CD4-positive, alpha-beta T cell (primary cell): ENCODE results near the gene ERF. TPM values are rescaled to one million over a fixed set of nuclear protein-coding genes. Genes with fewer than 3 reads are reported as not detected.
A peak's percentile ranks its signal among the peaks of the same experiment; 100 is the strongest.

ENCODE experiments used
- ATAC-seq: fragments of 200-7000 bp; cut with Tn5 transposase; one replicate; pipeline ENCODE4 v1.10.0; 2022; ENCODE audit warnings: mild to moderate bottlenecking; ENCODE audit not compliant: poor library complexity
- CTCF ChIA-PET: fragments of 350-600 bp; sonication (Branson Sonifier 250); formaldehyde crosslinking; loops from one replicate; lab custom pipeline; 2021; ENCODE audit warnings: antibody characterized with exemption, inconsistent platforms; lab: Charles Lee
- POLR2A ChIA-PET: fragments of 350-600 bp; sonication (Branson Sonifier 250); formaldehyde crosslinking; loops from one replicate; lab custom pipeline; 2021; ENCODE audit warnings: antibody characterized with exemption, inconsistent platforms; lab: Charles Lee
- DNase-seq, 14 experiments: peaks; one replicate each; pipeline ENCODE4 v3.0.0-alpha.2; 2013 to 2020; ENCODE audit warnings: mixed read lengths in 2 of 14
- H3K27ac ChIP-seq, 2 donors: one replicate each; pipeline versions ENCODE4 v1.5.1 to v1.7.0; 2013; ENCODE audit warnings: low read length in 2 of 2, low read depth in 1 of 2, mild to moderate bottlenecking in 1 of 2
- H3K27me3 ChIP-seq, 2 experiments: 1 replicate in 1 of 2; 2 replicates in 1 of 2; pipeline versions ENCODE4 v1.6.1 to v1.7.0; 2013; ENCODE audit warnings: low read length in 2 of 2, control low read depth in 1 of 2, mild to moderate bottlenecking in 1 of 2, moderate library complexity in 1 of 2; ENCODE audit not compliant: insufficient read depth in 2 of 2, control insufficient read depth in 1 of 2
- H3K36me3 ChIP-seq: one replicate; pipeline ENCODE4 v1.6.1; 2013; ENCODE audit warnings: low read length, control low read depth; ENCODE audit not compliant: insufficient read depth
- H3K4me1 ChIP-seq: one replicate; pipeline ENCODE4 v1.6.1; 2013; ENCODE audit warnings: low read length, control low read depth; ENCODE audit not compliant: insufficient read depth
- H3K4me3 ChIP-seq: one replicate; pipeline ENCODE4 v1.5.1; 2013; ENCODE audit warnings: mild to moderate bottlenecking, low read length, moderate library complexity
- H3K9me3 ChIP-seq, 2 experiments: 1 replicate in 1 of 2; 2 replicates in 1 of 2; pipeline versions ENCODE4 v1.6.1 to v1.7.0; 2013; ENCODE audit warnings: low read length in 2 of 2, mild to moderate bottlenecking in 2 of 2, control low read depth in 1 of 2, moderate library complexity in 1 of 2; ENCODE audit not compliant: control insufficient read depth in 1 of 2, insufficient read depth in 1 of 2
- H3K27ac Mint-ChIP-seq: one replicate; pipeline ENCODE4 v1.8.0; 2020; ENCODE audit warnings: mixed read lengths
- H3K27me3 Mint-ChIP-seq: one replicate; pipeline ENCODE4 v1.8.0; 2021; ENCODE audit warnings: mixed read lengths
- H3K36me3 Mint-ChIP-seq: one replicate; pipeline ENCODE4 v1.8.0; 2021; ENCODE audit warnings: low read depth, mixed read lengths
- H3K4me1 Mint-ChIP-seq: one replicate; pipeline ENCODE4 v1.8.0; 2021; ENCODE audit warnings: low read depth, mixed read lengths
- H3K4me3 Mint-ChIP-seq: one replicate; pipeline ENCODE4 v1.8.0; 2020; ENCODE audit warnings: mild to moderate bottlenecking, mixed read lengths
- H3K9me3 Mint-ChIP-seq: one replicate; pipeline ENCODE4 v1.8.0; 2020; ENCODE audit warnings: mixed read lengths
- intact Hi-C, 2 experiments: fragments of 100-400 bp; cut with DNase I in 1 of 2; cut with micrococcal nuclease in 1 of 2; formaldehyde crosslinking; loops; one replicate each; pipeline versions ENCODE4 v1.15.1 to v1.9.0; 2023 to 2025; cut with DNase I, micrococcal nuclease
- total RNA-seq, 174 experiments: library from RNA in 2 of 174; stranded (reverse) in 2 of 174; gene quantifications; one replicate each; pipeline ENCODE4 v1.2.3 and lab custom pipeline; 2021 to 2026
- TF ChIP-seq, protein P1 (sequence below): fragments of 200-600 bp; IDR thresholded peaks from one replicate; pipeline ENCODE4 v1.8.0; 2022; ENCODE audit warnings: antibody characterized with exemption, mild to moderate bottlenecking

The ERF gene
- total RNA-seq, 2 experiments from 2014 or later, result 105 to 113 TPM

DNA sequence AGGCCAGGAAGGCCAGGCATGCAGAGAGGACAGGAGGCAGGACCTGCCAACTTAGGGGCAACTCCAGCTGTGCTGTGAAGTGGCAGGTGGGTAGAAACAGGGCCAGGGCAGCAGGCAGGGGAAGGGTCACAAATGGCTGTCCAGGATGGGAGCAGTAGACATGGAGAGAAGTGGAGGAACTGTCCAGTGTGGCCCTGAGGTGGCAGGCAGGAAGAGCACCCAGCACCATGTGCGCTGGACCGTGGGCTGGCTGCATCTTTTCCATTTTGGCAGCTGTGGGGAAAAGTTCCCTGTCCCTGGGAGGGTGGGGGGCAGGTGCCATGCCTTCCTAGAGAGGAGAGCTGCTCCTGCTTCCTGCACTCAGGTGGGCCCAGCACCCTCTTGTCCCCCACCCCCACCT, 51.2 kb downstream of the ERF start:
- Histone ChIP-seq H3K36me3 (peaks cover 83% of the 10 kb centered on the region), H3K9me3 (no peaks in the 10 kb centered on the region), H3K4me3 (no peak overlapping the region), H3K4me1 (peaks cover 100% of the 10 kb centered on the region), H3K27ac (peak overlapping the region; percentile 41 to 89), H3K27me3 (no peaks in the 10 kb centered on the region)
- ChIA-PET CTCF (no interaction called here), POLR2A (interaction anchor here (7.6 kb wide), 1 partner anchor 11 kb away, joined by 70 read pairs; the partner anchor contains the start of gene DEDD2)
- no peaks in the 10 kb centered on the region for H3K27me3 Mint-ChIP-seq
- no peaks in the 10 kb centered on the region for H3K9me3 Mint-ChIP-seq
- ATAC-seq (no peak), DNase-seq (no peak)
- peaks cover 89% of the 10 kb centered on the region for H3K4me1 Mint-ChIP-seq
- peaks cover 97% of the 10 kb centered on the region for H3K36me3 Mint-ChIP-seq
- peak overlapping the region; percentile 93 for H3K27ac Mint-ChIP-seq
- intact Hi-C loops, result no loop called here
- H3K4me3 Mint-ChIP-seq, result no peak overlapping the region
- TF ChIP-seq, protein P1, sequence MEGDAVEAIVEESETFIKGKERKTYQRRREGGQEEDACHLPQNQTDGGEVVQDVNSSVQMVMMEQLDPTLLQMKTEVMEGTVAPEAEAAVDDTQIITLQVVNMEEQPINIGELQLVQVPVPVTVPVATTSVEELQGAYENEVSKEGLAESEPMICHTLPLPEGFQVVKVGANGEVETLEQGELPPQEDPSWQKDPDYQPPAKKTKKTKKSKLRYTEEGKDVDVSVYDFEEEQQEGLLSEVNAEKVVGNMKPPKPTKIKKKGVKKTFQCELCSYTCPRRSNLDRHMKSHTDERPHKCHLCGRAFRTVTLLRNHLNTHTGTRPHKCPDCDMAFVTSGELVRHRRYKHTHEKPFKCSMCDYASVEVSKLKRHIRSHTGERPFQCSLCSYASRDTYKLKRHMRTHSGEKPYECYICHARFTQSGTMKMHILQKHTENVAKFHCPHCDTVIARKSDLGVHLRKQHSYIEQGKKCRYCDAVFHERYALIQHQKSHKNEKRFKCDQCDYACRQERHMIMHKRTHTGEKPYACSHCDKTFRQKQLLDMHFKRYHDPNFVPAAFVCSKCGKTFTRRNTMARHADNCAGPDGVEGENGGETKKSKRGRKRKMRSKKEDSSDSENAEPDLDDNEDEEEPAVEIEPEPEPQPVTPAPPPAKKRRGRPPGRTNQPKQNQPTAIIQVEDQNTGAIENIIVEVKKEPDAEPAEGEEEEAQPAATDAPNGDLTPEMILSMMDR, result no peak

GRCh38 chr19:42202290-42202880, 52.5 kb downstream of the ERF start:
- Mint-ChIP-seq H3K27me3 (no peaks in the 10 kb centered on the region), H3K9me3 (no peaks in the 10 kb centered on the region), H3K4me3 (peak overlapping the region; percentile 83), H3K27ac (peak overlapping the region; percentile 93), H3K4me1 (peaks cover 85% of the 10 kb centered on the region), H3K36me3 (peaks cover 90% of the 10 kb centered on the region)
- no peaks in the 10 kb centered on the region for H3K27me3 ChIP-seq
- CTCF ChIA-PET, result no interaction called here
- POLR2A ChIA-PET, result interaction anchor here (0.6 to 7.6 kb wide), 4 partner anchors 13 to 1237 kb away, joined by 3 to 70 read pairs (median 5); partner anchors contain the start of genes DEDD2 and GSK3A
- no peak for ATAC-seq
- peak overlapping the region; percentile 89 to 94 for H3K27ac ChIP-seq
- intact Hi-C loops, result no loop called here
- H3K4me3 ChIP-seq, result no peak overlapping the region
- no peaks in the 10 kb centered on the region for H3K9me3 ChIP-seq
- peaks cover 100% of the 10 kb centered on the region for H3K4me1 ChIP-seq
- no peak for DNase-seq
- TF ChIP-seq, protein P1, result no peak
- H3K36me3 ChIP-seq, result peaks cover 78% of the 10 kb centered on the region

- ATAC-seq, result peak; percentile 8
- no peaks in the 10 kb centered on the region for H3K9me3 Mint-ChIP-seq
- peak overlapping the region; percentile 83 for H3K4me3 Mint-ChIP-seq
- peak overlapping the region; percentile 93 for H3K27ac Mint-ChIP-seq
- ChIA-PET CTCF (interaction anchor here (2.3 kb wide), 1 partner anchor 43 kb away, joined by 8 read pairs; no protein-coding TSS in a partner anchor), POLR2A (interaction anchor here (0.6 to 7.6 kb wide), 5 partner anchors 13 to 1238 kb away, joined by 3 to 70 read pairs (median 6); partner anchors contain the start of genes DEDD2, GSK3A and POU2F2)
- Histone ChIP-seq H3K4me1 (peaks cover 100% of the 10 kb centered on the region), H3K27ac (peak overlapping the region; percentile 89 to 94), H3K36me3 (peaks cover 77% of the 10 kb centered on the region), H3K9me3 (no peaks in the 10 kb centered on the region), H3K27me3 (no peaks in the 10 kb centered on the region), H3K4me3 (peak overlapping the region; percentile 31)
- peaks cover 88% of the 10 kb centered on the region for H3K36me3 Mint-ChIP-seq
- H3K27me3 Mint-ChIP-seq, result no peaks in the 10 kb centered on the region
- intact Hi-C loops, result no loop called here
- DNase-seq, result peak in 8 of 14 experiments; percentile 23 to 85 (median 36)
- peaks cover 91% of the 10 kb centered on the region for H3K4me1 Mint-ChIP-seq
- TF ChIP-seq, protein P1, result no peak
Observed at GRCh38 chr19:42201489-42202289, 53.2 kb downstream of the ERF start.
